Dedifferentiated amniotic fluid mesenchymal stem cell (primary cell): ENCODE results near the gene LTF.

Experiments used
- DNase-seq: peaks from one replicate; pipeline ENCODE4 v3.0.0-alpha.2; 2016; ENCODE audit errors: extremely low spot score

The LTF gene

GRCh38 chr3:46468753-46469600 is 4.3 kb upstream of the LTF start:
- no peak for DNase-seq

DNA sequence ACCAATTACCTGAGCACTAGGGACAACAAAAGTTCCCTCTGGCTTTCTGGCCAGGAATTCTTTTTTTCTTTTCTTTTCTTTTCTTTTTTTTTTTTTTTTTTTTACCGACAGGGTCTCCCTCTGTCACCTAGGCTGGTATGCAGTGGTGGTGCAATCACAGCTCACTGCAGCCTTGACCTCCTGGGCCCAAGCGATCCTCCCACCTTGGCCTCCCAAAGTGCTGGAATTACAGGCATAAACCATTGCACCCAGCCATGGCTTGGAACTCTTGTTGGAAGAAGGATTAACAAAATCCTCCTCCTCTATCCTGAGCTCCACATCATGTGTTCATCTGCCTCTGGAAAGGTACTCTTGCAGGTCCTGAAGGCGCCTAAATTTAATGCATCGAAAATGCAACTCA is 2.9 kb upstream of the LTF start:
- DNase-seq: no peak

GRCh38 chr3:46466871-46467403 is 2.2 kb upstream of the LTF start:
- no peak for DNase-seq

DNA sequence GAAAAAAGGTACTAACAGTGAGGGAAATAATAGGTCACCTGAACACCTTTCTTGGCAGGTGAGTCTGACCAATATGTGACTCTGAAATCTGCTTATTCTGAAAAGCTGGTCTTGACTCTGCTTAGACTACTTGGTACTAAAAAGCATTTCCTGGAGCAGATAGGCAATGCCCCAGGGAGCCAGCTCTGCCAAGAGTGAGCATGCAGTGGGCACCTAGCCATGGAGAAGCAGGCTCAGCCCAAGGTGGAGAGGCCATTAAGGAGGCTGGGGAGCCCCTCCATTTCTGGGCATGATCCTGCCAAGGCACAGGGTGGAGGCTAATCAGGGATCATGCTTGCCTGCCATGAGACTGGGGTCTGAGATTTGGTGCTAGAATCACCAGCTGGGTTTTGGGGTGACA is 1.6 kb upstream of the LTF start:
- DNase-seq: no peak

DNA sequence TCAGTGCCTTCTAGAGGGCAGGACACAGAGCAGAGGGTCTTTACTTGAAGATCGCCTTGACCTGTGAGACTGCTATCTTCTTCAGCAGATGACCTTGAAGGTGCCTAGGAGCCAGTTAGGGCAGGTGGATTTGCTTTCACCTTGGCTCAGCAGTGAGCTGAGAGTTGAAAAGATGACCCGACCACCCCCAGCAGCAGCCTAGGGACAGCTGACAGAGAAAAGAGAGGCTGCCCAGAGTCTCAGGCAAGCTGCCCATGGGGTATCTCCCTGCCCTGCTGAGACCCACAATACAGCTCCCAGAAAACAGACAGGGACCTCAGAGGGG is 453 bp upstream of the LTF start:
- DNase-seq: no peak

- DNase-seq: no peak
Observed at GRCh38 chr3:46463868-46464241, 850 bp downstream of the LTF start.

DNA sequence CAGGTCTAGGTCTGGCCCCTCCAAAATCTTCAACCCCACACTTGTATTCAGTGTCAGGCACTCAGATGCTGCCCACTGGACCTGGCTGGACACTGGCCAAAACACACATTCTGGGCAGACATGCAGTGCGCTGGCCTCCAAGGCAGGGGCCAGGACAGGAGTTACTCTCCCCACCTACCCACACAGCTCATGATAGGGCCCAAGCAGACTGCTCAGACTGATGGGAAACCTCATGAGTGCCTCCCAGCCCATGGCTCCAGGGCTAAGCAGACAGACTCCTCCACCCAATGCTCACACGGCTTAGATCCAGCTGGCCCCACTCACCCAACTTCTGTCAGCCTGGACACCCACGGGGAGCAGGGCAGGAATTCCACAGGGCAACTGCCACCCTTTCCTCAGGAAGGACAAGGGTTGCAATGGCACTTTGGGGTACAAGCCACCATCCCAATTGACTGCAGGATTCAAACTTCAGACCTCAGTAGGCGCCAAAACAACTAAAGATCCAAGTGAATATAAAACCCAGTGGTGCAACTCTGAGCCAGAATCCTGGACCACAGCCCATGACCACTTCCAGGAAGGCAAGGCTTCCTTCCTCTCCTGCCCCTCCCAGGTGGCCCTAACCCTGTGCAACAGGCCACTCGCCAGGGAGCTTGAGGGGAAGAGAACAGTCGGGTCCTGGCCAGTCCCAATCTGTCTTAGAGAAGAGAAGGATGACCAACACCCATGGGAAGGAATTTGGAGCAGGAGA is 1.4 kb downstream of the LTF start:
- no peak for DNase-seq

DNA sequence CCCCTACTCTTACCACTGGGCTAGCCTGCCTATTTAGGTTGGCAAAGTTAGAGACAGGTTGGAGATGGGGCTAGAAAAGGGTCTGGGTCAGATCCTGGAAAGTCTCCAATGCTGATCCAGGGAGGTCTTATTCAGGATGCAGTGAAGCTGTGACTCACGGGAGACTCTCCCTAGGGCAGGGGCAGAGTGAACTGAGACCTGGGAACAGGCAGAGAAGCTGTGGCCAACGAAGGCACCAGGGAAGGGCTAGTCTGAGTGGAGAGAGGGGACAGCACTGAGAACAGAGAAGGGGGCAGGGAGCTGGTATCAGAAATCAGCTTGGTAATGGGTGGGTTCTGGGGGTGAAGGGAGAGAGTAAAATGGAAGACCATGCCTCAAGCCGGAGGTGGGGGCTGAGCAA is 2.2 kb downstream of the LTF start:
- no peak for DNase-seq

DNA sequence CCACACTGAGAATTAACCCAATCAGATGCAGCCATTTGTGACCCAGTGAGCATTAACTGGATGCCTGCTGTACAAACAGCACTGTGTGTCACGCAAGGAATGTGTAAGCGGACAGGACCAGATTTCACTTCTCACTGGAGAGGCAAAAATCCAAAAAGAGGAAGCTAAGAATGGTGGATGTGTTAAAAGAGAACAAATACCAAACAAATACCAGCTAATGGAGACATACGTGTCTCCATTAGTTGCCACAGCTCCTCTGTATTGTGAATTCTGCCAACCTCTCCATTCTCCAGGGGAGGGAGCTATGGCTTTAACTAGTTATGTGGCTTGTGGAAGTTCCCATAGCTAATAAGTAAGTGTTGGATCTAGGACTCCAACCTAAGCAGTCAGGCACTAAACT is 2.6 kb downstream of the LTF start:
- DNase-seq: no peak

- no peak for DNase-seq
Observed at GRCh38 chr3:46460051-46460450, 4.7 kb downstream of the LTF start.

DNA sequence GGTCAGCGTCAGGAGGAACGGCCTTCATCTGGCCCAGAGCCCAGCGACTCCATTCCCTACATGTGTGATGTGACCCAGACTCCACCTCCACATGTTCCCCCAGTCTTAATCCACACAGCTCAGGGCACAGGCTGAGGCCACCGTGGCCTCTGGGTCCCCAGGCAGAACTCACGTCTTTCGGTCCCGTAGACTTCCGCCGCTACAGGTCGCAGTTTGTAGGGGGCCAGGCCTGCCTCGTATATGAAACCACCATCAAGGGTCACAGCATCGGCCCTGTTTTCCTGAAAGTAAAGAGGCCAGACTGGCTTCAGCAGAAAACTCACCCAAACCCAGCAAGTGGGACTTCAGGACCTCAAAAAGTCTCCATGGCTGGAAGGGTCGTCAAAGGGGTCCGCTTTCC is 8.6 kb downstream of the LTF start:
- DNase-seq: no peak

DNA sequence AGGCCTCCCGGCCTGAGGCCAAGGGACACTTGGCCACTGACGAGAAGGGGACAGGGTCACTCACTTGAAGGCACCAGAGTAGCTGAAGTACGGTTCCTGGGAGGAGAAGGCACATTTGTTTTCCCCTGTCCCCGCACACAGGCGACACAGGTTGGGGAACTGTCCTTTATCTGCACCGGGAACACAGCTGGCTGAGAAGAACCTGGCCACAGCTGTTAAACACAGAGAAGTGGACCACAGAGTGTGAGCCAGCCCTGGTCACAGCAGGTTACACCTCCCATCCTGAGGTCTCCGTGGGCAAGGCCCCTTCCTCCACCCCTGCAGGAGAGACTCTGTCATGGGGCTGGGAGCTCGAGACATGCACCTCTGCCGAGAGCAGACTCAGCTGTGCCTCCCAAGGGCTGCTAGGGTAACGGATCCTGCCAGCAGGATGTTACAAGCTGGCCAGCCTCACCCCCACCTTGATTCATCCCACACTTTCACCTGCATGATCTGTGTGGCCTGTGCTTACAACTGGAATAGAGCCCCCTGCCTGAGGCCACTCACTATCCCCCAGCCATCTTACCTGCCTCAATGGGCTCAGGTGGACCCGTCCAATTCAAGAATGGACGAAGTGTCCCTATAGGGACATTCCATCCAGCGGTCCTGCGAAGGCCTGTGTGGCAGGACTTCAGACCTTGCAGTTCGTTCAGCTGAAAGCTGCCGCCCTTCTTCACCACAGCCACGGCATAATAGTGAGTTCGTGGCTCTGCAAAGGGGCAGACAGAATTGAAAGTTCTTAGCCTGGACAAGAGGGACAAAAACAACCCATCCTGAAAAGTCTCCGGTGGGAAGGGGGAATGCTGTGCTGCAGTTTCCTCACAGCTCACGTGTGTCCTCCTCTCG is 9.2 kb downstream of the LTF start:
- no peak for DNase-seq

GRCh38 chr3:46454606-46455005 is 10.1 kb downstream of the LTF start:
- DNase-seq: no peak

- DNase-seq: no peak
Observed at GRCh38 chr3:46454209-46454595, 10.5 kb downstream of the LTF start.

DNA sequence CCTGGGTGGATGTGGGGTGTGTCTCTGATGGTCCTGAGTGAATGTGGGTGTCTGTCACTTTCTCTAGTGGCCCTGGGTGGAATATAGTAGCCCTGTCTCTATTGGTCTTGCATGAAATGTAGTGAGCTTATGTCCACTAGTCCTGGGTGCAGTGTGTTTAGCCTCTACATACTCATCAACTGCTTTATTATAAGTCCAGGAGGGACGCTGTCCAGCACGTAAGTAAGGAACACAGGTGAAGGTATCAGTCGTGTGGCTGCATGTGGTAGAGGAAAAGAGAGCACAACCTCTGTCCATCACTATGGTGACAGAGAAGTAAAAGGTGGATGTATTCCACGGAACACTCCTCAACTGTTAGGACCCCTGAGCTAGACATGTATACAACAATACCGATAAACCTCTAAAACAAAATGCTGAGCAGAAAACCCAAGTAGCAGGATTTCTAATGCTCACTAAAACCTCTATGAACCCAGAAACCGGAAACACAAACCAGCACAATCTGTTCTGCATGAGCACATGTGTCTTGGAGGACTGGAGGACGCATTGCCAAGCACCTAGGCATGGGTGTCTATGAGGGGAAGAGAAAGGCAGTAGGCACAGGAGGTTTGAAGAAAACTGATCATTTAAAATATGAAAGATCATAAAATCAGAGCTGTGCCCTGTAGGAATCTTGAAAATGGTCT is 11.0 kb downstream of the LTF start:
- no peak for DNase-seq

DNA sequence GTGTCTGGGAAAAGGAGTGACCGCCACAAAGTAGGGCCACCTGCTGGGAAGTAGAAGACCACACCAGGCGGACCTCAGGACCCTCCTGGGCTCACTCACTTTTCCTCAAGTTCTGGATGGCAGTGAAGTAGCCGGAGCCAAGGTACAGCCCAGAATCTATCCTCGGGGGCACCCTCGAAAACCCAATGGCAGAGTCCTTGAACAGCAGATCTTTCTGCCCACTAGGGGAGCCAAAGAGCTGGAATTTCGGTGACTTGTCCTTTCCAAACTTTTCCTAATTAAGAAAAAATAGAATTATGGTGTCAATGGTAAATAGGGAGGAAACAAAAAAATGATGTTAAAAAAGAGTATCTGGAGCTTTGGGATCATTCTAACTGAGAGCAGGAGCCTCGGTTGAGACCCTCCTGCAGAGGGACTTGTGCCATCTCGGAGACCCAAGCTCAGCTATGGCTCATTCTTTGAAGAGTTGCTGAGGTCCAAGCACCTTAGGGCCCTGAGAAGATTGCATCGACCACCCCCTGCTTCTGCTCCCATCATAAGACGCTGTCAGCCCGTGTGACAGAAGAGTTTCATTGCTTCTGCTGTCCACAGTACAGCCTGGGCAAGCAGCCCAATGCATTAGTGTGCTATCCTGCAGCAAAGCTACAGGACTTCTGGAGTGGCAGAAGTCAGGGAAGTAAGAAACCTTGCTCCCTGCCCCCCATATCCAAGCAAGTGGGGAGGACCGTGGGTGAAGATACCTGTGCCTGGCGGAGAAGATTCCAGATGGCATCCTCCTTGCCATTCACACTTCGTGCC is 14.8 kb downstream of the LTF start:
- DNase-seq: no peak

DNA sequence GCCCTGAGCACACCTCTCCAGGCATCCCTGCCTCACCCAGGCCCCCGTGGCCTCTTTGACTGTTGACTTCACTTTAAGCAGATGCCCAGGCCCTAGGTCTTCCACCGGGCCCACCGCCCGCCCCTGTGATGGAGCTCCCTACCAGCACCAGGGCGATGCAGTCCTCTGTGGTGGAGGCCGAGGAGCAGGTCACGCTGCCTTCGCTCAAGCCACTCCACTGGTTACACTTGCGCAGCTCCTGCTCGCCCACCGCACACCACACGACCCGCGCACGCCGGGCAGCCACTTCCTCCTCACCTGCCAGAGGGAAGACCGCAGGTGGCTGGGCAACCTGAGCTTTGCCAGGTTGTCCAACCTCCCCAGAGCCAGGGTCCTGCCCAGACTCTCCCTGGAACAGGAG is 16.0 kb downstream of the LTF start:
- no peak for DNase-seq

DNA sequence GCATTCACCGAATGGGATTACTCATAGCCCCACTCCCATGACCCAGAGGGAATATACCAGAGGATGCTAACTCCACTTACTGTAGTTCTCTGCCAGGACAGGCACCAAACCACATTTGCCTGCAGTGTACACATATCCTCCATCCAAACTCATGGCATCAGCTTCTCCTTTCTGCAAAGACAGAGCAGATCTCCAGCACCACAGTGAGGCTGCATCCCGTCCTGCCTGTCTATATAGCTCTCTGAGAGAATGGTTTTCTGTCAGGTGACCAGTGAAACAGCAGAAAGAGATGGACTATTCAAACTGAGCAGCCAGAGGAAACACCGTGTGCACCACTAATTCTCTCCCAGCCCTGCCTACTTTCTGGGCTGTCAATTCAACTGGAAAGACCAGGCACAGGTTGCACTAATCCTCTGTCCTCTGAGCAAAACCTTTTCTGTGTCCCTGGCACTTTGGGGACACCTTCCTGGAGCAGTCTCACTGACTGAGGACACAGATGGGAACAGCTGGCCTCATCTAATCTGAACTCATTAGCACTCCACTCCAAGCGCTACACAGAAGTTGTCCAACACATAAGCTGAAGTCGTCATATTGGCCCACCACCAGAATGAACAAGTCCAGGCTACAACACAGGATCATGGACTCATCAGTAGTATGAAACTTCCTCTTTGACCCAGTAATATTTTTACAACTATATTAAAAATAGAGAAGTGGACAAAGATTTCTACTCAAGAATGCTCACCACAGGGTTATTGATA is 17.3 kb downstream of the LTF start:
- DNase-seq: no peak

GRCh38 chr3:46442576-46443530 is 21.9 kb downstream of the LTF start:
- DNase-seq: peak; percentile 18
